GM21619 (cell line): ENCODE measurements around the gene ATP6V0D1.
"Not testable (repeated sequence)": the region's sequence is repeated elsewhere in the genome, so short reads cannot be mapped to it uniquely, and the experiment has no call there.

Experiments
- ATAC-seq: cut with Tn5 transposase; IDR thresholded peaks from one replicate; pipeline ENCODE4 v1.9.1; 2021; ENCODE audit not compliant: unreplicated experiment

Gene ATP6V0D1

GRCh38 chr16:67429799-67430503, 51.0 kb downstream of the ATP6V0D1 start:
- no peak for ATAC-seq

GRCh38 chr16:67429053-67429798, 51.7 kb downstream of the ATP6V0D1 start:
- no peak for ATAC-seq

- peak; percentile 59 for ATAC-seq
Measured at GRCh38 chr16:67428146-67428731, 52.7 kb downstream of the ATP6V0D1 start.

GRCh38 chr16:67426950-67427349, 54.0 kb downstream of the ATP6V0D1 start:
- ATAC-seq, result no peak

- ATAC-seq, result no peak
Measured at GRCh38 chr16:67426022-67426421, 54.9 kb downstream of the ATP6V0D1 start.

GRCh38 chr16:67425580-67425979, 55.4 kb downstream of the ATP6V0D1 start:
- ATAC-seq, result no peak

GRCh38 chr16:67425061-67425460, 55.9 kb downstream of the ATP6V0D1 start:
- no peak for ATAC-seq

- ATAC-seq, result no peak
Measured at GRCh38 chr16:67424261-67424615, 56.7 kb downstream of the ATP6V0D1 start.

GRCh38 chr16:67423611-67424260, 57.2 kb downstream of the ATP6V0D1 start:
- ATAC-seq, result no peak

GRCh38 chr16:67423015-67423414, 57.9 kb downstream of the ATP6V0D1 start:
- ATAC-seq, result no peak

- ATAC-seq, result no peak
Measured at GRCh38 chr16:67421030-67421429, 59.9 kb downstream of the ATP6V0D1 start.

GRCh38 chr16:67419931-67420330, 61.0 kb downstream of the ATP6V0D1 start:
- no peak for ATAC-seq

- no peak for ATAC-seq
Measured at GRCh38 chr16:67419502-67419901, 61.5 kb downstream of the ATP6V0D1 start.

- ATAC-seq, result no peak
Measured at GRCh38 chr16:67417333-67418061, 63.5 kb downstream of the ATP6V0D1 start.

GRCh38 chr16:67415872-67416793, 64.8 kb downstream of the ATP6V0D1 start, which contains the start of gene ZDHHC1:
Gene ZDHHC1, minus strand, starts transcription at chr16:67416477. Its CDS starts 8,702 bp downstream, at chr16:67407775.
- ATAC-seq, result peak; percentile 79

- not testable (repeated sequence) for ATAC-seq
Measured at GRCh38 chr16:67415421-67415820, 65.5 kb downstream of the ATP6V0D1 start.

- no peak for ATAC-seq
Measured at GRCh38 chr16:67413978-67414911, 66.7 kb downstream of the ATP6V0D1 start.

- no peak for ATAC-seq
Measured at GRCh38 chr16:67412294-67412693, 68.7 kb downstream of the ATP6V0D1 start.

- no peak for ATAC-seq
Measured at GRCh38 chr16:67411339-67411738, 69.6 kb downstream of the ATP6V0D1 start.
